NCI-H2196 (cell line): ENCODE results near the gene MAD1L1.

Experiments
- DNase-seq: peaks from one replicate; lab custom pipeline; 2025; ENCODE audit not compliant: unreplicated experiment; lab: John Stamatoyannopoulos, UW

MAD1L1 gene

DNA sequence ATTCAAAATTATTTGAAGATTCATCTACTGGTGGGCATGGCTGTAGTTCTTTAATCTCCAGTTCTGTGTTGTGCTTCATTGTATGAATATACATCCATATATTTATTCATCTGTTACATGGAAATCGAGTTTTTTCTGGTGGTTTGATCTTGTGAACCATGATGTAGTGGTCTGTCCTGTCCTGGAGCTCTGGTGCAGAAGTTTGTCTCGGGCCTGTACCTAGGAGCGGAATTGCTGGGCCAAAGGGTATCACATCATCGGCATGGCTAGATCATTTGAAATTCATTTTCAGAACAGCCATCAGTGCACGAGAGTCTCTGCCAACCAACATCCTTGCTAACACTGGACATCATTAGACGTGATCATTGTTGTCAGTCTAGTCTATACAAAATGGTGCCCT, 455.6 kb downstream of the MAD1L1 start:
- DNase-seq = no peak

DNA sequence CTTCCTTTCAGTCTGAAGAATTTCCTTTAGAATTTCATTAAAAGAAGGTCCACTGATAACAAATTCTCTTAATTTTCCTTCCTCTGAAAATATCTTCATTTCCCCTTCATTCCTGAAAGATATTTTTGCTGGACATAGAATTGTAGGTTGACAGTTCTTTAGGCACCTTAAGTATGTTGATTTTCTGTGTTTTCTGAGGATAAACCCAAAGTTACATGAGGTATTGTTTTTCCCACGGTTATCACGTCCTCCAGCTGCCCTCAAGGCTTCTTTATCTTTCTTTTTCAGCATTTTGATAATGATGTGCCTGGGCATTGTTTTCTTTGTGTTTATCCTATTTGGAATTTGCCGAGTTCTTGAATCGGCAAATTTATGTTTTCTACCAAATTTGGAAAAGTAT, 457.4 kb downstream of the MAD1L1 start:
- no peak for DNase-seq

DNA sequence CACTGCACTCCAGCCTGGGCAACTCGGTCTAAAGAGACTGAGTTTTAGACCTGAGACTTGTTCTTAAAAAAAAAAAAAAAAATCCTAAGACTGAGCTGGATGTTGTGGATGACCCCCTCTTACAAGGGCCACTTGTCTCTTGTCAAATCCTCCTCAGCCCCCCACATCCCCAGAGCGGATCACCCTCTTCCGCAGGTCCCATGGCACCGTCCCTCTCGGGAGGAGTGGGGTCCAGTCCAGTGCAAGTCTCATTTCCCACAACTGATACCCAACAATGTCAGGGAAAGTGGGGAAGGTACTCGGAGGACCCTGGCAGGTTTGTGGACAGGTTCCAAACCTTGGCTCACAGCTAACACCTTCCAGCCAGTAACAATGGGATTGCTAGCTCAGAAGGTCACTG, 462.4 kb downstream of the MAD1L1 start:
- DNase-seq = no peak

DNA sequence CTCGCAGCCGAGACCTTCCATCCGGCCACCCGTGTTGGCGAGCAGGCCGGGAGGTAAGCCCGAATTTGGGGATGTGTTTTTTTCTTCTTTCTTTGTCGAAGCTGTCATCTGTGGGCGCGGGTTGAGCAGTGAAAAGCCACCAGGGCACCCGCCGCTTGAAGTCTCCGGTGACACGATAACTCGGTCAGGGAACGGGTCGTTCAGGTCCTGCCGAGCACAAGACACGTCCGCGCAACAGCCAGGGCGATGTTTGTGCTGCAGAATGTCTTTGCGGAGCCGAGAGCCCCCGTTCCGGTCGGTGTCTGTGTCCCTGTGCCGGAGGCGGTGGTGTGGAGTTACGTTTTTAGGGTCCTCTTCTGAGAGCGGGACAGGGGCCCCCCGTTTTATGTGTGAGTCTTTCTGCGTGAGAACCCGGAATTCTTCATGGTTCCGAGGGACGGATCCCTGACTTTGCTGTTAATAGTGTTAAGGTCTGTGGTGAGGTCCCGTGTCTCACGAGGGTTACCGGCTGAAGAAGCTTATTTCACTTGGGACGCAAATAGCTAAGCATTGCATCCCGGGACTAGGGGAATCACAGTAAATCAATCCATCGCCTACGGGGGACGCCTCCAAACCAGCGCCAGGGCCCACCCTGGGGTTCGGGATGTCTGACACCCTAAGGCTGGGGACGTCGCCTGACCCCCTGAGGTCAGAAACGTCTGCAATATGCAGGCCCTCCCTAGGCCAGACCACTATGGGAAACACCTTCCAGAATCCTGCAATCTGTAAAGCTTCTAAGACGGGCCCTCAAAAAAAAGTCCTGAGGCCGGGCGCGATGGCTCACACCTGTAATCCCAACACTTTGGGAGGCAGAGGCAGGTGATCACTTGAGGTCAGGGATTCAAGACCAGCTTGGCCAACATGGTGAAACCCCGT, 463.2 kb downstream of the MAD1L1 start:
- DNase-seq = no peak

DNA sequence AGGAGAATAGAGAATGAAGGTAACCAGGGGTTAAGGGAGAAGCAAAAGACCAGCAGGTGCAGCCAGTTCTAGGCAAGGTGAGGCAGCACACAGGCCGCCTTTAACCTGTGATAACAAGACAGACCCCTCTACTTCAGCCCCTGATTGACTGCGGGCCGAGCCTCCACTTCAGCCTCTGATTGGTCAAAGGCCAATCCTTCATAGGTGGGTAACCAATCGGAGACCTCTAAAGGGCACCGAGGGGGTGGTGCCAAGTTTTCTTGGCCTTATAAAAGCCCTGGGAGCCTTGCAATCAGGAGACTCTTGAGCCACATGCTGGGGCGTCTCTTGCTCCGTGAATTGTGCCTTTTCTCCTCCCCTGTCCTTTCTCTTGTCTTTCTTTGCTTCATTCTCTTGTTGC, 463.9 kb downstream of the MAD1L1 start:
- DNase-seq = no peak

DNA sequence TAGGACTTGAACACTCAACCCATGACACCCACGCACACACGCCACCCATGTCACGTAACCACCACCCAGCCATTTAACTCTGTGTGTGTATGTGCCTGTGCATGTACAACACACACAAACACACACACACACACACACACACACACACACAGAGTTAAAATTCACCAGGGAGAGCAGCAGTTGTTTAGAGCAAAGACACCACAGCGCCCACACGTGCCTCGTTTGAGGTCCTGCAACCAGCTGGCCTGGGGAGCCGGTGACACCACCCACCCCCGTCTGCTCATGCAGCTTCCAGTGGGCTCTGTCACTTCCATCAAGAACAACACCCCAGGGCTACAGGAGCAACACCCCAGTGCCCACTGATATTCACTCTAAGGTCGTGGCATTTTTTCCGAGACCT, 465.2 kb downstream of the MAD1L1 start:
- no peak for DNase-seq
